WI38 (cell line): Measurements from ENCODE around the gene PTTG1IP.
A peak's percentile ranks its signal among the peaks of the same experiment; 100 is the strongest.

ENCODE experiments used
- H3K4me3 ChIP-seq: 2 replicates; pipeline ENCODE4 v1.5.1; 2011; ENCODE audit warnings: low read depth, mild to moderate bottlenecking, control low read depth, low read length
- CTCF ChIP-seq: IDR thresholded peaks from 2 replicates; pipeline ENCODE4 v1.5.1; 2012; ENCODE audit warnings: low read depth, mild to moderate bottlenecking, control low read depth, low read length

Gene PTTG1IP

DNA sequence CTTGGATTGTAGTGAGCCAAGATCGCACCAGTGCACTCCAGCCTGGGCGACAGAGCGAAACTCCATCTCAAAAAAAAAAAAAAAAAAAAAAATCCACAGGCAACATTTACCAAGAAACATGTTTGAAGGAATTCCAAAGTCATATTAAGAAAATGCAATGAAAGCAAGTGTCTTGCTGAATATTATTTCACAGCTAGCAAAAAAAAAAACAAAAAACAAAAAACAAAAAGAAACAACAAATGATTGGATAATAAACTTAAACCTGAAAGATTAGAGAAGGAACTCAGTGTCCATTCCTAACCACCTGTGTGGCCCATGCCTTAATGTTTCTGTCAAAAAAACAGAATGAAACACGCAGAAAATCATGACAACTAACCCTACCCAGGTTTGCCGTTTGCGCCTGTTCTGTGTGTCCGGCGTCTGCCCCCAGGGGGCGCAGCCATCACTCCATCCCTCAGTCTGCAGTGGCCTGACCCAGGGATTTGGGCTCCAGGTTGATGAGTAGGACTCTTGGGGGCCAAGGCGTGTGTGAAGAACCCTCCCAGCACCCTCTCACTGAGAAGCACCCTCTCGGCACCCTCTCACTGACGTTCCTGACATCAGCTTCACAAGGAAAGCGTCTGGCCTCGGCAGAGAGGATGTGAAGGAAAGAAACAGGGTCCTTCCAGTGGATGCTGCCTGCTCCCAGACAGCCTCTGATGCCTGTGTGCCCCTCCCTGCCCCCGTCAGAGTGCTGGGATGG lies 19.2 kb upstream of the PTTG1IP start:
- no peak overlapping the region for H3K4me3 ChIP-seq
- TF ChIP-seq CTCF, result peak; percentile 97

GRCh38 chr21:44892095-44892494 lies 18.6 kb upstream of the PTTG1IP start:
- no peak for TF ChIP-seq CTCF
- no peak overlapping the region for H3K4me3 ChIP-seq

- TF ChIP-seq CTCF, result no peak
- no peak overlapping the region for H3K4me3 ChIP-seq
Observed at GRCh38 chr21:44891631-44892031, 18.1 kb upstream of the PTTG1IP start.

GRCh38 chr21:44890961-44891541 lies 17.6 kb upstream of the PTTG1IP start:
- no peak overlapping the region for H3K4me3 ChIP-seq
- no peak for TF ChIP-seq CTCF

- TF ChIP-seq CTCF, result no peak
- no peak overlapping the region for H3K4me3 ChIP-seq
Observed at GRCh38 chr21:44890338-44890931, 16.9 kb upstream of the PTTG1IP start.

DNA sequence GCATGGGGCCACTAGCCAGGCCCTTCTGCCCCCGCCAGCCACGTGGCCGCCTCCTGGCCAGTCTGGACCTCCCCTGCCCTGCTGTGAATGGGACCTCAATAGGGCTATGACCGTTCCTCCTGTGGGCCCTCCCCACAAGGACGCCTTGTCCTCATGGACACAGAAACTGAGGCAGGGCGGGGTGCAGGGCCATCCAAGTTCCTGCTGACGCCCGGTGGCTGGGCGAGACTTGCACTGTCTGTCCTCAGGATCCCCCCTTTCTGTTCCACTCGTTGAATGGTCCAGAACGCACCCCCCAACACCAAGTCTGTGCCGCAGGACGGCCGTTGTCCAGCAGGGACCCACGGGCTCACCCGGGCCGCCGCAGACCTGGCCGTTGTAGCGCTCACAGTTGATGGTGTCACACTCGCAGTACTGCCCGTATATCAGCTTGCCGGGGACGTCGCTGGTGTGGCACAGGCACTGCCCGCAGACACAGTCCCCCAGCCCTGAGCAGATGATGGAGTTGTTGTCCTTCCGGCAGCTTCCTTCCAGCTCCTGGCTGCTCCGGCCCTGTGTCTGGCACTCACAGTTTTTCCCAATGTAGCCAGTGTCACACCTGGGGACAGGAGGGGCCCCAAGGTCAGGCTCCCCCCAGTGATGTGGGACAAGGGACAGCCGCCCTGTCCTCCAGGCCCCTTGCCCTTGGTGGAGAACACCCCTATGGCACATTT lies 16.3 kb upstream of the PTTG1IP start:
- TF ChIP-seq CTCF, result no peak
- no peak overlapping the region for H3K4me3 ChIP-seq
